Endothelial cell (in vitro differentiated cells): ENCODE measurements around the gene DSG1. TPM values are rescaled to one million over a fixed set of nuclear protein-coding genes. Genes with fewer than 3 reads are reported as not detected.
"Not testable (repeated sequence)": the region's sequence is repeated elsewhere in the genome, so short reads cannot be mapped to it uniquely, and the experiment has no call there.

Source experiments
- DNase-seq: peaks from one replicate; pipeline ENCODE4 v3.0.0; 2021; ENCODE audit warnings: low spot score
- H3K27ac Mint-ChIP-seq: one replicate; pipeline ENCODE4 v1.8.0; 2021; ENCODE audit warnings: mixed read lengths, inconsistent platforms; ENCODE audit not compliant: unreplicated experiment
- H3K27me3 Mint-ChIP-seq: one replicate; pipeline ENCODE4 v1.8.0; 2021; ENCODE audit warnings: mild to moderate bottlenecking, moderate library complexity, mixed read lengths, inconsistent platforms; ENCODE audit not compliant: unreplicated experiment
- H3K36me3 Mint-ChIP-seq: one replicate; pipeline ENCODE4 v1.8.0; 2021; ENCODE audit warnings: mild to moderate bottlenecking, low read depth, mixed read lengths, inconsistent platforms; ENCODE audit not compliant: unreplicated experiment
- H3K4me1 Mint-ChIP-seq: one replicate; pipeline ENCODE4 v1.8.0; 2021; ENCODE audit warnings: mild to moderate bottlenecking, mixed read lengths, inconsistent platforms; ENCODE audit not compliant: unreplicated experiment
- H3K4me3 Mint-ChIP-seq: one replicate; pipeline ENCODE4 v1.8.0; 2021; ENCODE audit warnings: mild to moderate bottlenecking, mixed read lengths, inconsistent platforms; ENCODE audit not compliant: unreplicated experiment
- H3K9me3 Mint-ChIP-seq: one replicate; pipeline ENCODE4 v1.8.0; 2021; ENCODE audit warnings: mixed read lengths, inconsistent platforms; ENCODE audit not compliant: unreplicated experiment
- total RNA-seq: library from RNA; stranded (reverse); fragmentation: NEBNext Ultra II Directional; extraction: Animal tissue kit (Norgen Biotek cat#: 25700); gene quantifications from one replicate; pipeline ENCODE4 v1.2.1, GENCODE V29; 2021; ENCODE audit not compliant: unreplicated experiment
- TF ChIP-seq, protein P1 (sequence below): fragments of 200-600 bp; sonication (generic); IDR thresholded peaks from one replicate; pipeline ENCODE4 v1.5.0; 2021; ENCODE audit warnings: antibody characterized with exemption; ENCODE audit not compliant: unreplicated experiment

Gene DSG1
- total RNA-seq, 1 donor from 2014 or later = not detected

DNA sequence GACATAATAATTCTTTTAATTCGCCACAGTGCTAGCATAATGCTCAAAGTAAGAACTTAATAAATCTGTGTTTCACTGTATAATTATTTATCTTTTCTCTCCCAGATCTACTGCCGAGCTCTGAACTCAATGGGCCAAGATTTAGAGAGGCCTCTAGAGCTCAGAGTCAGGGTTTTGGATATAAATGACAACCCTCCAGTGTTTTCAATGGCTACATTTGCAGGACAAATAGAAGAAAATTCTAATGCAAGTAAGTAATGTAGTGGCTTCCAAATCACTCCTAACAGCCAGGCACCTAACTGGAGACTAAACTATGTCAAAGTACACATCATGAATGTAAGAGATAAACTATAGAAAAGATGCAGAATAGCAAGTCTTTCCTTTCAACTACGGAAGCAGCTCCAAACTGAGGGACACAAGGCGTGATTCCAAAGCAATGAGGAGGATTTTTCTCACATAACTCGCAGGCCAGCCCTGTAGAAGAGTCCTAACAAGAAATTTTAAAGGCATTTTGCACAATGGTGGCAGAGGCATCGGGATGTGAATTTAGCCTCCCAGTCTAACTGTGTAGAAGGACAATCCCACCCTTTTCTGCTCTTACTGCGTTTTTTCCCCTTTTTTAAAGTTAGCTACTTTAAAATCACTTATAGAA, 12.0 kb downstream of the DSG1 start:
- TF ChIP-seq, protein P1, sequence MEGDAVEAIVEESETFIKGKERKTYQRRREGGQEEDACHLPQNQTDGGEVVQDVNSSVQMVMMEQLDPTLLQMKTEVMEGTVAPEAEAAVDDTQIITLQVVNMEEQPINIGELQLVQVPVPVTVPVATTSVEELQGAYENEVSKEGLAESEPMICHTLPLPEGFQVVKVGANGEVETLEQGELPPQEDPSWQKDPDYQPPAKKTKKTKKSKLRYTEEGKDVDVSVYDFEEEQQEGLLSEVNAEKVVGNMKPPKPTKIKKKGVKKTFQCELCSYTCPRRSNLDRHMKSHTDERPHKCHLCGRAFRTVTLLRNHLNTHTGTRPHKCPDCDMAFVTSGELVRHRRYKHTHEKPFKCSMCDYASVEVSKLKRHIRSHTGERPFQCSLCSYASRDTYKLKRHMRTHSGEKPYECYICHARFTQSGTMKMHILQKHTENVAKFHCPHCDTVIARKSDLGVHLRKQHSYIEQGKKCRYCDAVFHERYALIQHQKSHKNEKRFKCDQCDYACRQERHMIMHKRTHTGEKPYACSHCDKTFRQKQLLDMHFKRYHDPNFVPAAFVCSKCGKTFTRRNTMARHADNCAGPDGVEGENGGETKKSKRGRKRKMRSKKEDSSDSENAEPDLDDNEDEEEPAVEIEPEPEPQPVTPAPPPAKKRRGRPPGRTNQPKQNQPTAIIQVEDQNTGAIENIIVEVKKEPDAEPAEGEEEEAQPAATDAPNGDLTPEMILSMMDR = no peak
- Mint-ChIP-seq H3K27me3 (no peaks in the 10 kb centered on the region), H3K4me3 (no peak overlapping the region), H3K9me3 (no peaks in the 10 kb centered on the region), H3K4me1 (peaks cover 3% of the 10 kb centered on the region), H3K36me3 (no peaks in the 10 kb centered on the region), H3K27ac (no peak overlapping the region)
- no peak for DNase-seq

- no peaks in the 10 kb centered on the region for H3K27me3 Mint-ChIP-seq
- no peaks in the 10 kb centered on the region for H3K4me1 Mint-ChIP-seq
- no peaks in the 10 kb centered on the region for H3K36me3 Mint-ChIP-seq
Observed at GRCh38 chr18:31343454-31343853, 25.5 kb downstream of the DSG1 start.

DNA sequence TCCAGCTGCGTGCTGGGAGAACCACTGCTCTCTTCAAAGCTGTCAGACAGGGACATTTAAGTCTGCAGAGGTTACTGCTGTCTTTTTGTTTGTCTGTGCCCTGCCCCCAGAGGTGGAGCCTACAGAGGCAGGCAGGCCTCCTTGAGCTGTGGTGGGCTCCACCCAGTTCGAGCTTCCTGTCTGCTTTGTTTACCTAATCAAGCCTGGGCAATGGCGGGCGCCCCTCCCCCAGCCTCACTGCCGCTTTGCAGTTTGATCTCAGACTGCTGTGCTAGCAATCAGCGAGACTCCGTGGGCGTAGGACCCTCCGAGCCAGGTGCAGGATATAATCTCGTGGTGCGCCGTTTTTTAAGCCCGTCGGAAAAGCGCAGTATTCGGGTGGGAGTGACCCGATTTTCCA, 35.4 kb downstream of the DSG1 start:
- not testable (repeated sequence) for H3K4me3 Mint-ChIP-seq, H3K27ac Mint-ChIP-seq, H3K36me3 Mint-ChIP-seq, H3K4me1 Mint-ChIP-seq, H3K9me3 Mint-ChIP-seq, DNase-seq, H3K27me3 Mint-ChIP-seq

More at GRCh38 chr18:31343454-31343853, 25.5 kb downstream of the DSG1 start:
- no peak for DNase-seq
- TF ChIP-seq, protein P1 = no peak
- no peak overlapping the region for H3K4me3 Mint-ChIP-seq
- H3K9me3 Mint-ChIP-seq = no peaks in the 10 kb centered on the region
- no peak overlapping the region for H3K27ac Mint-ChIP-seq

DNA sequence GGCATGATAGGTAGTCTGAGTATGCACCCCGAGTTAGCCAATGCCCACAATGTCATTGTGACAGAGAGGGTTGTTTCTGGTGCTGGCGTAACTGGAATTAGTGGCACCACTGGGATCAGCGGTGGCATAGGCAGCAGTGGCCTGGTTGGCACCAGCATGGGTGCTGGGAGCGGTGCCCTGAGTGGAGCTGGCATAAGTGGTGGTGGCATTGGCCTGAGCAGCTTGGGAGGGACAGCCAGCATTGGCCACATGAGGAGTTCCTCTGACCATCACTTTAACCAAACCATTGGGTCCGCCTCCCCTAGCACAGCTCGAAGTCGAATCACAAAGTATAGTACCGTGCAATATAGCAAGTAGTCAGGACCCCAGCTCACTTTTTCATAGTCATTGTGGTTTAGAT, 37.0 kb downstream of the DSG1 start:
- TF ChIP-seq, protein P1 = no peak
- no peak overlapping the region for H3K4me3 Mint-ChIP-seq
- H3K4me1 Mint-ChIP-seq = no peaks in the 10 kb centered on the region
- H3K27ac Mint-ChIP-seq = no peak overlapping the region
- no peaks in the 10 kb centered on the region for H3K27me3 Mint-ChIP-seq
- H3K9me3 Mint-ChIP-seq = no peaks in the 10 kb centered on the region
- no peaks in the 10 kb centered on the region for H3K36me3 Mint-ChIP-seq
- DNase-seq = no peak

DNA sequence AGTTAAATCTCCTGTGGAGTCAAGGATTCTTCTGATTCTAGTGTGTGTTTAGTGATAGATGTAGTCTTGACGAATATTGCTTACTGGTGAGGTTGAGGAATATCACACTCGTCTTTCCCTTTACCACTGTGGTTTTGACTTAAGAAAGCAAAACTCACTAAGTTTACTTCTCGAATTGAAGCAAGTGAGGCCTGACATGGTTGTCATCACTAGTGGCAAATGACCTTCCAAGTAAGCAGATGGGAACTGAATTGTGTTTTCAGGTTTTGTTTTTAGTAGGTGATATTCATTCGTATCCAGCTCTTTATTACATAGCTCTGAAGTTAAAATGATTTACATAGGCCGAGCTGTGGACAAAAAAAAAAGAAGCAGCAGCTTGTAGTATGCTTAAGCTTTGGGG, 38.1 kb downstream of the DSG1 start:
- no peaks in the 10 kb centered on the region for H3K27me3 Mint-ChIP-seq
- DNase-seq = no peak
- H3K27ac Mint-ChIP-seq = no peak overlapping the region
- TF ChIP-seq, protein P1 = no peak
- H3K9me3 Mint-ChIP-seq = no peaks in the 10 kb centered on the region
- no peak overlapping the region for H3K4me3 Mint-ChIP-seq
- no peaks in the 10 kb centered on the region for H3K4me1 Mint-ChIP-seq
- no peaks in the 10 kb centered on the region for H3K36me3 Mint-ChIP-seq
